Lung (tissue), 12 donors: ENCODE results near the gene ZNF70. TPM values are rescaled to one million over a fixed set of nuclear protein-coding genes. Genes with fewer than 3 reads are reported as not detected.

ENCODE experiments used
- ATAC-seq: fragments of 200-7000 bp; cut with Tn5 transposase; one replicate; pipeline ENCODE4 v1.9.1; 2020; ENCODE audit warnings: moderate number of reproducible peaks; ENCODE audit not compliant: insufficient read depth, low FRiP score
- DNase-seq, 3 donors: peaks; one replicate each; pipeline ENCODE4 v3.0.0-alpha.2; 2013 to 2017
- H3K27ac ChIP-seq, 2 donors: one replicate each; pipeline ENCODE4 v1.5.1; 2013; ENCODE audit warnings: mild to moderate bottlenecking in 2 of 2, moderate library complexity in 2 of 2, control low read depth in 1 of 2, inconsistent platforms in 1 of 2, low read depth in 1 of 2, low read length in 1 of 2
- H3K27me3 ChIP-seq, 3 donors: one replicate each; pipeline ENCODE4 v1.5.1; 2013; ENCODE audit warnings: low read length in 2 of 3; ENCODE audit not compliant: control insufficient read depth in 3 of 3, insufficient read depth in 3 of 3
- H3K36me3 ChIP-seq, 4 donors: one replicate each; pipeline ENCODE4 v1.5.1; 2013; ENCODE audit warnings: low read length in 4 of 4, mild to moderate bottlenecking in 1 of 4, moderate library complexity in 1 of 4; ENCODE audit not compliant: control insufficient read depth in 4 of 4, insufficient read depth in 4 of 4
- H3K4me1 ChIP-seq, 5 donors: one replicate each; pipeline ENCODE4 v1.5.1; 2013; ENCODE audit warnings: low read length in 5 of 5, mild to moderate bottlenecking in 2 of 5, moderate library complexity in 1 of 5; ENCODE audit not compliant: control insufficient read depth in 5 of 5, insufficient read depth in 5 of 5
- H3K4me3 ChIP-seq: one replicate; pipeline ENCODE4 v1.5.1; 2013; ENCODE audit warnings: mild to moderate bottlenecking, control low read depth, moderate library complexity
- H3K9ac ChIP-seq, 2 donors: one replicate each; pipeline ENCODE4 v1.5.1; 2013; ENCODE audit warnings: low read length in 2 of 2, control low read depth in 1 of 2; ENCODE audit not compliant: insufficient read depth in 1 of 2
- H3K9me3 ChIP-seq, 4 donors: one replicate each; pipeline ENCODE4 v1.5.1; 2013; ENCODE audit warnings: low read length in 3 of 4, mild to moderate bottlenecking in 1 of 4, moderate library complexity in 1 of 4; ENCODE audit not compliant: control insufficient read depth in 4 of 4, insufficient read depth in 3 of 4
- WGBS, 2 donors: extraction: QIAGEN DNeasy Blood & Tissue Kit; methylation state at CpG; one replicate each; pipeline ENCODE4 v1.1.7; 2013; 5-methylcytosine and 5-hydroxymethylcytosine counted together
- polyA plus RNA-seq, 2 donors: library from polyadenylated mRNA; stranded (reverse); fragments of 200-250 nt; gene quantifications; one replicate each; pipeline ENCODE4 v1.2.1, GENCODE V29; 2013
- total RNA-seq, 2 donors: library from RNA; depleted of rRNA in 1 of 2; stranded (reverse); fragments of >200 nt in 1 of 2; gene quantifications; one replicate each; pipeline ENCODE4 v1.2.1, GENCODE V29; 2014 to 2021
- TF ChIP-seq, protein P1 (sequence below): IDR thresholded peaks from 2 replicates; pipeline ENCODE4 v1.5.1; 2012; ENCODE audit warnings: mild to moderate bottlenecking; ENCODE audit errors: control extremely low read depth, extremely low read depth
- donor health status: control.
- donor health status: control.
- donor health status: Bipolar disorder and iron deficiency.
- donor health status: healthy.
- donor health status: DM: yes; HTN: yes; CAD: no.

ZNF70 gene
- total and polyA plus RNA-seq, 4 donors = 0.98 to 6.9 (median 3.7) TPM

- TF ChIP-seq, protein P1, sequence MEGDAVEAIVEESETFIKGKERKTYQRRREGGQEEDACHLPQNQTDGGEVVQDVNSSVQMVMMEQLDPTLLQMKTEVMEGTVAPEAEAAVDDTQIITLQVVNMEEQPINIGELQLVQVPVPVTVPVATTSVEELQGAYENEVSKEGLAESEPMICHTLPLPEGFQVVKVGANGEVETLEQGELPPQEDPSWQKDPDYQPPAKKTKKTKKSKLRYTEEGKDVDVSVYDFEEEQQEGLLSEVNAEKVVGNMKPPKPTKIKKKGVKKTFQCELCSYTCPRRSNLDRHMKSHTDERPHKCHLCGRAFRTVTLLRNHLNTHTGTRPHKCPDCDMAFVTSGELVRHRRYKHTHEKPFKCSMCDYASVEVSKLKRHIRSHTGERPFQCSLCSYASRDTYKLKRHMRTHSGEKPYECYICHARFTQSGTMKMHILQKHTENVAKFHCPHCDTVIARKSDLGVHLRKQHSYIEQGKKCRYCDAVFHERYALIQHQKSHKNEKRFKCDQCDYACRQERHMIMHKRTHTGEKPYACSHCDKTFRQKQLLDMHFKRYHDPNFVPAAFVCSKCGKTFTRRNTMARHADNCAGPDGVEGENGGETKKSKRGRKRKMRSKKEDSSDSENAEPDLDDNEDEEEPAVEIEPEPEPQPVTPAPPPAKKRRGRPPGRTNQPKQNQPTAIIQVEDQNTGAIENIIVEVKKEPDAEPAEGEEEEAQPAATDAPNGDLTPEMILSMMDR = no peak
- Histone ChIP-seq H3K36me3 (no peaks in the 10 kb centered on the region), H3K4me3 (no peak overlapping the region), H3K27me3 (no peaks in the 10 kb centered on the region), H3K4me1 (peaks cover 0 to 24% (median 14%) of the 10 kb centered on the region in 5 donors), H3K27ac (no peak overlapping the region), H3K9me3 (no peaks in the 10 kb centered on the region), H3K9ac (no peak overlapping the region)
- DNase-seq (no peak), ATAC-seq (no peak)
- WGBS, 2 donors = 84 to 90% methylated on average over 11 of the region's 11 CpGs
These were observed 27.1 kb upstream of the ZNF70 start for GRCh38 chr22:23777776-23778576.

DNA sequence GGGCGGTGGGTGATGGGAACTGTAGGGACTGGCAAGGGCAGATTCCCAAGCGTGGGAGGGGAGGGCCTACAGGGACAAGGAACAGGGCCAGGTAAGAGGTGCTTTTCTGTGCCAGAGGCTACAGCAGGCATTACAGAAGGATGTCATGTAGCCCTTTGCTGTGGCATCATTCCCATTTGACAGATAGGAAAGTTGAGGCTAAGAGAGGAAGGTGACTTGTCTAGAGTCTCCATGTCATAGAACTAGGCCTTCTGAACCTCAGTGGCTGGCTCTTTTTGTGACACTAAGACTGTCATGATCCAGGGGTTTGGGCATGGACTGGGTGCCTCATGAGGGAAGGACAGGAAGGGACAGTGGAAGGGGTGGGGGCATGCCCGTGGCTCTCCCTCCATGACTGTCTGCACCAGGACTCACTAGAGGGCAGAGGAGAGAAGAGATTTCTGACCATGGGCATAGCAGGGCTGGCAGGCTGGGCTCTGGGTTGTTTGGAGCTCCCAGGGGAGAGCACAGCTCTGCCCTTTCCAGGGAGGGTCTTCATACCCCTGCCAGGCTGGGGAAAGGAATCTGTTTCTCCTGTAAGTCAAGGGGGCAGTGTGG lies 25.0 kb upstream of the ZNF70 start:
- DNase-seq (no peak), ATAC-seq (no peak)
- Histone ChIP-seq H3K4me3 (no peak overlapping the region), H3K9ac (no peak overlapping the region), H3K27ac (no peak overlapping the region), H3K27me3 (no peaks in the 10 kb centered on the region), H3K4me1 (peaks cover 0 to 27% (median 14%) of the 10 kb centered on the region in 5 donors), H3K9me3 (no peaks in the 10 kb centered on the region), H3K36me3 (no peaks in the 10 kb centered on the region)
- 69 to 76% methylated on average over 3 of the region's 3 CpGs for WGBS, 2 donors
- TF ChIP-seq, protein P1 = no peak

- Histone ChIP-seq H3K9me3 (no peaks in the 10 kb centered on the region), H3K27me3 (no peaks in the 10 kb centered on the region), H3K27ac (no peak overlapping the region), H3K4me3 (no peak overlapping the region), H3K9ac (no peak overlapping the region), H3K36me3 (no peaks in the 10 kb centered on the region), H3K4me1 (peaks cover 0 to 27% (median 14%) of the 10 kb centered on the region in 5 donors)
- no peak for ATAC-seq
- WGBS, 2 donors = 71 to 89% methylated on average over 2 of the region's 2 CpGs
- peak; percentile 34 to 55 (median 41) for DNase-seq
- TF ChIP-seq, protein P1 = no peak
These were observed 24.1 kb upstream of the ZNF70 start for GRCh38 chr22:23774922-23775436.
